GM18520 (cell line): Measurements from ENCODE around the gene HTR6.

Source experiments
- ATAC-seq: cut with Tn5 transposase; IDR thresholded peaks from one replicate; pipeline ENCODE4 v1.9.1; 2021; ENCODE audit not compliant: unreplicated experiment

Gene HTR6

GRCh38 chr1:19687414-19687813 lies 22.7 kb downstream of the HTR6 start:
- ATAC-seq, result no peak

- ATAC-seq, result no peak
These were observed 23.6 kb downstream of the HTR6 start for GRCh38 chr1:19688041-19688842.

GRCh38 chr1:19689085-19689757 lies 24.5 kb downstream of the HTR6 start:
- ATAC-seq, result no peak

DNA sequence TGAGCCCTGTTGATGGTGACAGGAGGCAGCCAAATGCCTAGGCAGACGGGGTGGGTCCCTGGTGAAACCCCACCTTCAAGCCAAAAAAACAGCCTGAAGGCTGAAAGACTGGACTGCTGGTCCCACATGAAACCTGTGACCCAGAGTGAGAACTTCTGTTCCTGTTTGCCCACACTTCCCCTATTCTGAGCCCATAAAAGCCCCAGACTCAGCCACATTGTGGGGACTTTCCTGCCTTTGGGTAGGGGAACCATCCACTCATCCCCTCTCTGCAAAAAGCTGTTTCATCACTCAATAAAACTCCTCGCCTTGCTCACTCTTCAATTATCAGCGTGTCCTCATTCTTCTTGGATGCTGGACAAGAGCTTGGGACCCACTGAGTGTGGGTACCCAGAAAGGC lies 25.2 kb downstream of the HTR6 start:
- ATAC-seq, result no peak

- no peak for ATAC-seq
These were observed 25.7 kb downstream of the HTR6 start for GRCh38 chr1:19690342-19690741.

- ATAC-seq, result no peak
These were observed 29.6 kb downstream of the HTR6 start for GRCh38 chr1:19694298-19694697.

GRCh38 chr1:19695772-19696171 lies 31.1 kb downstream of the HTR6 start:
- no peak for ATAC-seq

DNA sequence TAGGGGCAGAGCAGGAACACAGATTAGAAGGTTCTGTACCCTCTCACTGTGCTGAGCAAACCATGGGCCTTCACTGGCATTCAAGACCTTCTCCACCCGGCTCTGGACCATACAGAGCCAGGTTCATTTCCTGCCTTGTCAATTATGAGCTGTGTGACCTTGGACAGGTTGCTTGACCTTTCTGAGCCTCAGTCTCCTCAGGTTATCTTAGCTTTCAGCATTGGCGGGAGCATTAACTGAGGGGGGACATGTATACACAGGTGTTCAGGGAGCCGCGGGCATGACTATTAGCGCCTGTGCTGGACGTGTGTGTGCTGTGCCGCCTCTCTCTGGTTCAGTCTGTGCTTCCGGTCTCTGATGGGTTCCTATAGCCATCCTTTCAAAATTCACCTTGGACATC lies 32.1 kb downstream of the HTR6 start:
- no peak for ATAC-seq

DNA sequence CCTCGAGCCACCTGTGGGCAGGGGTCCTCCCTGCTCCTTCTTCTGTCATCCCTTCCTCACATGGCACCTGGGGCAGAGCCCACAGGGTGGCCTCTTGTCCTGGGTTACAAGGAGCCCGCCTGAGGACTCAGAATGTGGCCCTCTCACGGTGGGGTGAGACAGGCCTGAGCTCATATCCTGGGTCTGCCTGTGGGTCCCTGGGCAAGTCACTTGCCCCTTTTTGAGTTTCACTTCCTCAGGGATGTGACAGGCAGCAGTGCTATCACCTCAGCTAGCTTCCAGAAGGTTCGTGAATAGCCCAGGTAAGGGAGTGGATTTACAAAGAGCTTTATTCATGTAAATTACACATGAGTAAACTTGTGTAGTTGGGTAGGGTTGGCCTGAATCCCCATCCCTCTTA lies 33.5 kb downstream of the HTR6 start:
- no peak for ATAC-seq

- ATAC-seq, result no peak
These were observed 35.6 kb downstream of the HTR6 start for GRCh38 chr1:19700079-19700777.

GRCh38 chr1:19703280-19703679 lies 38.6 kb downstream of the HTR6 start:
- no peak for ATAC-seq

- ATAC-seq, result no peak
These were observed 39.8 kb downstream of the HTR6 start for GRCh38 chr1:19704247-19705113.

DNA sequence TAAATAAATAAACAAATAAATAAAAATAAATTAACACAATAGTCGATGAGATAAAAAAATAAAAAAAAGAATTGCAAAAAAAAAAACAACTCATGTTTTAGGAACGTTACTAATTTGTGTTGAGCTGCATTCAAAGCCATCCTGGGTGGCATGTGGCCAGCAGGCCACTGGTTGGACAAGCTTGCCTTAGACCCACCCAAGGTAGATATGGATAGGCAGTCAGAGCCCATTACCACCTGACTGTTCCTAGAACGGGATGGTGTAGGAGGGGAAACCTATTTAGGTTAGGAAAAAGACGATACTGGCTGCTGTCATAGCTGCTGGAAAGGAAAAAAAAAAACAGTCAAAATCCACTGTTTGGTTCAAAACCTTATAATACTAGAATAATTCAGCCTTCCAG lies 40.8 kb downstream of the HTR6 start:
- ATAC-seq, result no peak

GRCh38 chr1:19706136-19706535 lies 41.5 kb downstream of the HTR6 start:
- ATAC-seq, result no peak

DNA sequence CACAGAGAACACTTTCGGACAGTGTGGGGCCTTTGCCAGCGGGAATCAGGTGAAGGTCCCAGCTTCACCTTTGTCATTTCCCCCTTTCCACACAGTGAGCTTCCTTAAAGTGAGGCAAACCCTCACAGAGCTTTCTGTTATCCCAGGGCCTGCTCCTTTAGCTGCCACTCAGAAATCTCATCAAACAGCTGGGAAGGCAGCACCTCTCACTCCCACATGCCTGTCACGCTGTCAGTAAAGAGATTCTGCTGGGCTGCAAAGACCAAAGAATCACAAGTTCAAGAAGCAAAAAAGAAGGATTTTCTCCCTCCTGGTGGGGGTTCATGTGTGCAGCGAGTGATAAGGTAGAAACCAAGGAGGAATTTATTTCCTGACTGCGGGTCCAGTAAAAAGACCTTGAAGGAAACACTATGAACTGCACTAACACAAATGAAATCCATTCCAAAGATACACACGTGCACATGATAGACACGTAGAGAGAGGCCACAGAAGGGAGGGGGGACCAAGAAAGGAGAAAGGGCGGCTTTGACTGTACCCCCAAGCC lies 44.0 kb downstream of the HTR6 start:
- no peak for ATAC-seq

DNA sequence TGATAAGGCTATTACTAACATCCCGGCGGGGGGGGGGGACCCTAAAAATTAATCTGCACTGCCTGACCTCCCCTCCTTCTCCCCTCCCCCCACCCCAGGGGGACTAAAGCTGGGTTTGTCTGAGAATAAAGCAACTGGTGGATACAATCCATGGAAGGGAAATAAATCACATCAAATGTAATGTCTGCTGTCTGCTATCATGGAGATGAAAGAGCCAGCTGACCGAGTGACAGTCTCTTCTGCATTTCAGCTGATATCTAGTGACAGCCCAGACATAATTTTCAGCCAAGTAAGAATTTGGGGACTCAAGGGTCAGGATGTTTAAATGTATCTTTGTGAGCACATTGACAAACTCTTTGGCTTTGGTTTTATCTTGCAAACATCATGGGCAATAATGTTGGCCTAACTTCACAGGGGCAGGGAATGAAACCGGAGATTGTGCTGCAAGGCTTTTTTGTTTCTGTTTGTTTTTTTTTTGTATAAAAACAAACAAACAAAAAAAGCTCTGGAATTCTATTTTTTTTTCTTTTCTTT lies 44.7 kb downstream of the HTR6 start:
- no peak for ATAC-seq

GRCh38 chr1:19710825-19711611 lies 46.3 kb downstream of the HTR6 start:
- no peak for ATAC-seq

DNA sequence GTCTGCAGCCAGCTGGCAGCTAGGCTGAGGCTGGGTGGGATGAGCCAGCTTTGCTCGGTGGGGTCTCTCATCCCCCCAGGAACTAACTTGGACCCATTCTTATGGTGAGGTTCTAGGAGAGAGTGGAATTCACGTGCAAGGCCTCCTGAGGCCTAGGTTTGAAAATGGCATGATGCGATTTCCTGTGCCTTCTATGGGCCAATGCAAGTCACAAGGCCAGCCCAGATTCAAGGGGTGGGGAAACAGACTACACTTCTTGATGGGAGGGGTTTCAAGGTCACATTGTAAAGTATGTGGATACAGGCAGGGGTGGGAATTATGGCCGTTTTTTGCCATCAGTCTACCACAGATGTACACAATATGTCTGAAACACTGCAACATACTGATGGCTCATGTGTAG lies 48.3 kb downstream of the HTR6 start:
- no peak for ATAC-seq

- ATAC-seq, result no peak
These were observed 50.9 kb downstream of the HTR6 start for GRCh38 chr1:19715334-19716203.
